Testis (tissue), 2 donors: ENCODE results near the gene ATG10.

ENCODE experiments used
- POLR2A ChIP-seq: fragments of 450-650 bp; IDR thresholded peaks from one replicate; pipeline ENCODE4 v1.6.1; 2017; ENCODE audit warnings: antibody characterized with exemption, mild to moderate bottlenecking, moderate library complexity
- TF ChIP-seq, protein P1 (sequence below), 3 experiments: fragments of 450-650 bp in 2 of 3; fragments of 200-600 bp in 1 of 3; sonication (generic) in 1 of 3; IDR thresholded peaks; one replicate each; pipeline ENCODE4 v1.5.1; 2016 to 2019; ENCODE audit warnings: antibody characterized with exemption in 3 of 3, mild to moderate bottlenecking in 2 of 3, moderate library complexity in 1 of 3

DNA sequence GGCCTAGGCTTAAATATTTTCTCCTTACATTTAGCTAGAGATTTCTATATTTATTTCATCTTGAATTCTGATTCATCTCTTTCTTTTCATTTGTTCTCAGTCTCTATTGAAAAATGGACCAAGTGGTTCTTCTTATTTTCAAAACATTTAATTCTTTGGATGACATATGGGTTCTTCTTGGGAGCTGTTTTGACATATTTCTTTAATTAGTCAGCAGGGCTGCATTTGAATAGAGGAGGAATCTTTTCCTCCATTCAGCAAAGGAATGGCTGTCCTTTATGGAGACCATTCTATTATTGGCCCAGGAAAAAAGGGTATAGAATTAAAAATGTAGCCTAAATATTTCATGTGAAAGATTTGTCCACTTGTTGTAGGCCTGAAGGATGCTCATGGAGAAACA lies 196.5 kb downstream of the ATG10 start:
- TF ChIP-seq, protein P1, sequence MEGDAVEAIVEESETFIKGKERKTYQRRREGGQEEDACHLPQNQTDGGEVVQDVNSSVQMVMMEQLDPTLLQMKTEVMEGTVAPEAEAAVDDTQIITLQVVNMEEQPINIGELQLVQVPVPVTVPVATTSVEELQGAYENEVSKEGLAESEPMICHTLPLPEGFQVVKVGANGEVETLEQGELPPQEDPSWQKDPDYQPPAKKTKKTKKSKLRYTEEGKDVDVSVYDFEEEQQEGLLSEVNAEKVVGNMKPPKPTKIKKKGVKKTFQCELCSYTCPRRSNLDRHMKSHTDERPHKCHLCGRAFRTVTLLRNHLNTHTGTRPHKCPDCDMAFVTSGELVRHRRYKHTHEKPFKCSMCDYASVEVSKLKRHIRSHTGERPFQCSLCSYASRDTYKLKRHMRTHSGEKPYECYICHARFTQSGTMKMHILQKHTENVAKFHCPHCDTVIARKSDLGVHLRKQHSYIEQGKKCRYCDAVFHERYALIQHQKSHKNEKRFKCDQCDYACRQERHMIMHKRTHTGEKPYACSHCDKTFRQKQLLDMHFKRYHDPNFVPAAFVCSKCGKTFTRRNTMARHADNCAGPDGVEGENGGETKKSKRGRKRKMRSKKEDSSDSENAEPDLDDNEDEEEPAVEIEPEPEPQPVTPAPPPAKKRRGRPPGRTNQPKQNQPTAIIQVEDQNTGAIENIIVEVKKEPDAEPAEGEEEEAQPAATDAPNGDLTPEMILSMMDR (IDR thresholded peaks at IDR 0.05), result no peak
- no peak for TF ChIP-seq POLR2A
